ENCODE results near the gene SOST.

SOST gene

GRCh38 chr17:43741636-43742035 lies 17.0 kb downstream of the SOST start:
- DNase-seq (ENCODE audit: low spot score): no peak

- peak; percentile 82 for DNase-seq (ENCODE audit: low spot score)
Observed at GRCh38 chr17:43740541-43740940, 18.1 kb downstream of the SOST start.

GRCh38 chr17:43737722-43738121 lies 20.9 kb downstream of the SOST start:
- DNase-seq (ENCODE audit: low spot score): no peak

- DNase-seq (ENCODE audit: low spot score): no peak
Observed at GRCh38 chr17:43736389-43736788, 22.2 kb downstream of the SOST start.

GRCh38 chr17:43734376-43734775 lies 24.2 kb downstream of the SOST start:
- DNase-seq (ENCODE audit: low spot score): no peak

GRCh38 chr17:43733956-43734355 lies 24.6 kb downstream of the SOST start:
- no peak for DNase-seq (ENCODE audit: low spot score)

GRCh38 chr17:43732958-43733357 lies 25.6 kb downstream of the SOST start:
- no peak for DNase-seq (ENCODE audit: low spot score)

GRCh38 chr17:43728081-43728480 lies 30.5 kb downstream of the SOST start:
- no peak for DNase-seq (ENCODE audit: low spot score)

GRCh38 chr17:43723697-43724359 lies 34.8 kb downstream of the SOST start:
- DNase-seq (ENCODE audit: low spot score): peak; percentile 79

- DNase-seq (ENCODE audit: low spot score): no peak
Observed at GRCh38 chr17:43722870-43723665, 35.5 kb downstream of the SOST start.

GRCh38 chr17:43722269-43722619 lies 36.3 kb downstream of the SOST start:
- DNase-seq (ENCODE audit: low spot score): no peak

- DNase-seq (ENCODE audit: low spot score): no peak
Observed at GRCh38 chr17:43721537-43722268, 36.9 kb downstream of the SOST start.

GRCh38 chr17:43720311-43721060 lies 38.1 kb downstream of the SOST start:
- peak; percentile 72 for DNase-seq (ENCODE audit: low spot score)

- DNase-seq (ENCODE audit: low spot score): no peak
Observed at GRCh38 chr17:43719578-43719977, 39.0 kb downstream of the SOST start.

- no peak for DNase-seq (ENCODE audit: low spot score)
Observed at GRCh38 chr17:43718544-43718943, 40.0 kb downstream of the SOST start.

- no peak for DNase-seq (ENCODE audit: low spot score)
Observed at GRCh38 chr17:43717913-43718312, 40.7 kb downstream of the SOST start.

- DNase-seq (ENCODE audit: low spot score): peak; percentile 44
Observed at GRCh38 chr17:43714465-43715149, 44.0 kb downstream of the SOST start.

- DNase-seq (ENCODE audit: low spot score): peak; percentile 69
Observed at GRCh38 chr17:43713494-43714162, 45.0 kb downstream of the SOST start.

- no peak for DNase-seq (ENCODE audit: low spot score)
Observed at GRCh38 chr17:43712397-43712796, 46.2 kb downstream of the SOST start.

- DNase-seq (ENCODE audit: low spot score): no peak
Observed at GRCh38 chr17:43710101-43710500, 48.5 kb downstream of the SOST start.

GRCh38 chr17:43709210-43709609 lies 49.4 kb downstream of the SOST start:
- DNase-seq (ENCODE audit: low spot score): no peak

All from hepatic stellate cell (primary cell).